GM13976 (cell line): Measurements from ENCODE around the gene LAMC1.

Experiments
- DNase-seq: peaks from one replicate; pipeline ENCODE4 v3.0.0; 2012; ENCODE audit warnings: low spot score
- in situ Hi-C: fragments of 300-500 bp; cut with MboI; formaldehyde crosslinking; loops from one replicate; pipeline ENCODE4 v1.12.0; 2022; ENCODE audit warnings: low sequenced_read_pairs, mixed read lengths, inconsistent platforms; ENCODE audit not compliant: unreplicated experiment
- TF ChIP-seq, protein P1 (sequence below): IDR thresholded peaks from 2 replicates; pipeline ENCODE4 v1.5.1; 2012; ENCODE audit warnings: borderline replicate concordance, mild to moderate bottlenecking; ENCODE audit not compliant: insufficient read depth; ENCODE audit errors: extremely low read depth, missing control alignments, control extremely low read depth

LAMC1 gene

DNA sequence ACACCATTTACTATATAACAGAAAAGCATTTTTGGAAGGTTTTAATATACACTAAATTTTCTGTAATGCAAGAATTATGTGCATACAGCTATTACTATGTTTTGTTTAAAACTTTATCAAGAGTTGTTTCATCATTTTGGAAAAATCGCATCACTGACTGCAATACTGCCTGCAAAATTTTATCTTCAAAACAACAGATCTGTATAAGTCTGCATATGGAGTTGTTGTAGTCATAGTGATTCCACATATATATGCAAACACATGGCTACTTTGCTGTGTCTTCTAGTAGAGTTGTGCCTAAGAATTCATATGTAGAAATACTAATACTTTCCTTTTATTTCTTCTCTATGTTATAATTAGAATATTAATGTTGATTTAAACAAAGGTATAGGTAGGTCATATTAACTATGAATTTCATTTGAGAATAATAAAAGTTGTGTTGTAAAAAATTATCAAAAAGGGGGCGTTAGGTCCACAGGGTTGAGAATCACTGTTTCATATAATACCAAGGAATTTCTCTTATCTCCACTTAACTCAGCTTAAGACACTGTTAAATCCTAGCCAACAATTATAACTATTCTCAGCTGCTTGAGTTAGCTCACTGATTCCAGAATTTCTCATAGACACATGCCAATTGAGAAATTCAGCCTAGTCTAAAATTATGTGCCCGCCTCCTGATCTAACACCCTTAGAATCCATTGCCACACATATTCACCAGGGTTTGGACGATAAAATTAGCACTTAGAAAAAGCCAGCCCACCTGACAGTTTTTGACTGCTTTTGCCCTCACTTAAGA, 22.9 kb upstream of the LAMC1 start:
- TF ChIP-seq, protein P1, sequence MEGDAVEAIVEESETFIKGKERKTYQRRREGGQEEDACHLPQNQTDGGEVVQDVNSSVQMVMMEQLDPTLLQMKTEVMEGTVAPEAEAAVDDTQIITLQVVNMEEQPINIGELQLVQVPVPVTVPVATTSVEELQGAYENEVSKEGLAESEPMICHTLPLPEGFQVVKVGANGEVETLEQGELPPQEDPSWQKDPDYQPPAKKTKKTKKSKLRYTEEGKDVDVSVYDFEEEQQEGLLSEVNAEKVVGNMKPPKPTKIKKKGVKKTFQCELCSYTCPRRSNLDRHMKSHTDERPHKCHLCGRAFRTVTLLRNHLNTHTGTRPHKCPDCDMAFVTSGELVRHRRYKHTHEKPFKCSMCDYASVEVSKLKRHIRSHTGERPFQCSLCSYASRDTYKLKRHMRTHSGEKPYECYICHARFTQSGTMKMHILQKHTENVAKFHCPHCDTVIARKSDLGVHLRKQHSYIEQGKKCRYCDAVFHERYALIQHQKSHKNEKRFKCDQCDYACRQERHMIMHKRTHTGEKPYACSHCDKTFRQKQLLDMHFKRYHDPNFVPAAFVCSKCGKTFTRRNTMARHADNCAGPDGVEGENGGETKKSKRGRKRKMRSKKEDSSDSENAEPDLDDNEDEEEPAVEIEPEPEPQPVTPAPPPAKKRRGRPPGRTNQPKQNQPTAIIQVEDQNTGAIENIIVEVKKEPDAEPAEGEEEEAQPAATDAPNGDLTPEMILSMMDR, result no peak
- in situ Hi-C loops, result no loop called here
- DNase-seq, result no peak

DNA sequence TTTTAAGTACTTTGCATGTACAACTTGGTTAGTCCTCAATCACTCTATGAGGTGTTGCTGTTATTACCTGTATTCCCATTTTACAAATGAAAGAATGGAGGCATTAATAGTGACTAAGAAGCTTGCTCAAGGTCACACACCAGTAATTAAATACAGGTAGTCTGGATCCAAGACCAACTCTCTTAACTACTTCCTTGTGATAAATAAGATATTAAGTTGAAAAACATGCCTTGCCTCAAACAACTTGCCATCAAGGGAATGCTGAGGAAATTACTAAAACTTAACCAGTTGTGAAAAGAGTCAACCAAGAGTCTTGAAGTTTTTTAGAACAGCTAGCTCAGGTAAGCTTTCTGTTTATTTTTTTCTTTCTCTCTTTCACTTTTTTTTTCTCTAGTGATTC, 21.0 kb upstream of the LAMC1 start:
- DNase-seq, result no peak
- TF ChIP-seq, protein P1, result no peak
- in situ Hi-C loops, result no loop called here

DNA sequence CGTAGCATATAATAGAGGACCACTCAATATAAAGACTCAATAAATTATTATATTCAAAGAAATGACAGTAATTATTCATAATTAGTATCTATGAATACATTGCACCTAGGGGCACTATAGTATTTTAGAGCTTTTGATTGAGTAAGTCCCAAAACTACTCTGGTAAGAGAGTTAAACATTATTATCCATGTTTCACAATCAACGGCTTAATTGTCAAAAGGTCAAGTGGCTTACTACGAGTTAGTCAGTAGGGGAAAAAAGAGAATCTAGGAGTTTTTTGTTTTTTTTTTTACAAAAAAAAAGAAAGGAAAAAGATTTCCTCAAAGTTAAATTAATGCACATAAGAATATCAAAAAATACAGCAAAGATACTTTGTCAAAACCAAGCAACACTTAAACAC, 20.4 kb upstream of the LAMC1 start:
- TF ChIP-seq, protein P1, result no peak
- no peak for DNase-seq
- in situ Hi-C loops, result no loop called here

DNA sequence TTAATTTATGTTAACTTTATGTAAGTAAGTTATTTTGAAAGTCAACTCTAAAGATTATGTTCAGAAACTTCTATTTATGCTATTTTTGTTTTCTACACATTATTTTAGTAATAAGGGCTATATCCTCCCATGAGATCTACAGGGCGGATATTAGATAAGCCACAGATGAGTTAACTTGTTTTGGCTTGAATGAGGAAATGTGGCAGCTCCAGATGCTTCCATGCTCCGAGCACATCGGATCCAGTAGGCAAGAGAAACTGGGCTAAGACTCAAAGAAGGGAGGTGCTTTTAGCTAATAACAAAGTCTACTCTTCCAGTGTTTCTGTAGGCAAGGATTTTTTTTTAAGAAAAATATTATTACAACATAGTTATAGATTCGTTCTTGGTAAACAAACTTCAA, 20.0 kb upstream of the LAMC1 start:
- in situ Hi-C loops, result no loop called here
- no peak for DNase-seq
- TF ChIP-seq, protein P1, result no peak

DNA sequence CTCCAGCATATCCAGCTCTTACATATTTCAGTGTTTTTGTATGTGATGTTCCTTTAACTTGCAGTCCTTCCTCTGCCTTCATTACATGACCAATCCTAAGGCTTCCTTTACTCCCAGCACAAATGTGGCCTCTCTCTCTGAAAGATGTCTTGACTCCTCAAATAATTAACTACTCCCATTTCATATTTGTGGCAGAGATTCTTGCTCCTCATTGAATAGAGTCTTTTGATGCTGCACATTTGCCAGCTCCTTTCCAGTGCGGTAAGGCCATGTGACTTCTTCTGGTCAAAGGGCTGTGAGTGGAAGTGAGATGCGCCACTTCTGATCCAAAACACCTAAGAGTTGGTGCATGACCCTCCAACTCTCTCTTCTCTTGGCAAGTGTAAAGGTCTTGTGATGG, 19.1 kb upstream of the LAMC1 start:
- in situ Hi-C loops, result no loop called here
- no peak for DNase-seq
- TF ChIP-seq, protein P1, result no peak

DNA sequence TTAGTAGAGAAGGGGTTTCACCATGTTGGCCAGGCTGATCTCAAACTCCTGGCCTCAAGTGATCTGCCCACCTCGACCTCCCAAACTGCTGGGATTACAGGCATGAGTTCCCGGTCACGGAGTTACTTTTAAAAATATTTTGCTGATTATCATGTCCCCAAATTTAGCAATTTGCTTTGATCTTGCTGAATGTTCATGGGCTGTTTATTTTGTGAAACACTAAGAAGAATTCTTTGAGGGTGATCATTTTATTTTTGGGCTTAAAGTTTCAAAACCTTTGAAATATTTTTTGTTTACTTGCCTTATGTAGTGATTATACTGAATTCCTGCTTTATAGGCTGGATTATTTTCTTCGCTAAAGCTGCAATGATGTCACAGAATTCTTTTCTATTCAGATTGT, 11.4 kb upstream of the LAMC1 start:
- TF ChIP-seq, protein P1, result no peak
- in situ Hi-C loops, result no loop called here
- DNase-seq, result no peak
